ENCODE data around the gene CD4.

GRCh38 chr12:6799147-6799546 is 9.8 kb downstream of the CD4 start:
- TF ChIP-seq CTCF (IDR thresholded peaks at IDR 0.05; ENCODE audit: insufficient read depth, low read length, poor library complexity, severe bottlenecking) = no peak
- no peak for TF ChIP-seq EZH2phosphoT487 (conservative IDR thresholded peaks at IDR 0.05; ENCODE audit: low read length)
